Measurements from ENCODE around the gene CDK11B. TPM values are rescaled to one million over a fixed set of nuclear protein-coding genes. Genes with fewer than 3 reads are reported as not detected.

Gene CDK11B
- polyA plus RNA-seq, 1 donor (not counting 4 experiments of a cell fraction or from before 2014, with no cell fraction given), result 5.9 TPM

DNA sequence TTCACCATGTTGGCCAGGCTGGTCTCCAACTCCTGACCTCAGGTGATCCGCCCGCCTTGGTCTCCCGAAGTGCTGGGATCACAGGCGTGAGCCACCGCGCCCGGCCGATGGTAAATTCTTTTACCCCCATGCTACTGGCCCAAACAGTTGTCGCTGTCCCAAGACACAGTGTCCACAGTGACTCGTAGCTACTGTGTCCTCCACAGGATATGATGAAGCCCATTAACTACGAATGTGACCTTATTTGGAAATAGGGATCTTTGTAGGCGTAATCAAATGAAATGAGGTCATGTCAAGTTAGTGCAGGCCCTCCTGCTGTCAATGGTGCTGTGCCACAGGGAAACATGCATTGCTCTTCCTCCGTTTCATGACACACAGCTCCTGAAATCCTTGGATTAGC, 67.4 kb downstream of the CDK11B start:
- FAIRE-seq (no peak), DNase-seq (ENCODE audit: low read depth, low spot score) (no peak)
- H3K27me3 ChIP-seq (ENCODE audit: control insufficient read depth, extremely low read depth, insufficient read depth, low read length), result peaks cover 2% of the 10 kb centered on the region
- H3K4me1 ChIP-seq (ENCODE audit: control insufficient read depth, extremely low read depth, insufficient read depth, low read length), result peaks cover 8% of the 10 kb centered on the region
- no peak overlapping the region for H3K4me2 ChIP-seq (ENCODE audit: control insufficient read depth, extremely low read depth, insufficient read depth, low read depth, low read length)
- dilution Hi-C loops (cut with MboI; ENCODE audit: extremely low pct_ligation_motif_present, low sequenced_read_pairs), result no loop called here
- H4K20me1 ChIP-seq (ENCODE audit: control insufficient read depth, extremely low read depth, insufficient read depth, low read length), result no peaks in the 10 kb centered on the region
- H2AFZ ChIP-seq (ENCODE audit: control insufficient read depth, low read length), result no peak overlapping the region
- TF ChIP-seq EZH2 (IDR thresholded peaks at IDR 0.05; ENCODE audit: low read length), result no peak
- TF ChIP-seq, protein P1, sequence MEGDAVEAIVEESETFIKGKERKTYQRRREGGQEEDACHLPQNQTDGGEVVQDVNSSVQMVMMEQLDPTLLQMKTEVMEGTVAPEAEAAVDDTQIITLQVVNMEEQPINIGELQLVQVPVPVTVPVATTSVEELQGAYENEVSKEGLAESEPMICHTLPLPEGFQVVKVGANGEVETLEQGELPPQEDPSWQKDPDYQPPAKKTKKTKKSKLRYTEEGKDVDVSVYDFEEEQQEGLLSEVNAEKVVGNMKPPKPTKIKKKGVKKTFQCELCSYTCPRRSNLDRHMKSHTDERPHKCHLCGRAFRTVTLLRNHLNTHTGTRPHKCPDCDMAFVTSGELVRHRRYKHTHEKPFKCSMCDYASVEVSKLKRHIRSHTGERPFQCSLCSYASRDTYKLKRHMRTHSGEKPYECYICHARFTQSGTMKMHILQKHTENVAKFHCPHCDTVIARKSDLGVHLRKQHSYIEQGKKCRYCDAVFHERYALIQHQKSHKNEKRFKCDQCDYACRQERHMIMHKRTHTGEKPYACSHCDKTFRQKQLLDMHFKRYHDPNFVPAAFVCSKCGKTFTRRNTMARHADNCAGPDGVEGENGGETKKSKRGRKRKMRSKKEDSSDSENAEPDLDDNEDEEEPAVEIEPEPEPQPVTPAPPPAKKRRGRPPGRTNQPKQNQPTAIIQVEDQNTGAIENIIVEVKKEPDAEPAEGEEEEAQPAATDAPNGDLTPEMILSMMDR (optimal IDR thresholded peaks at IDR 0.05 in 1 of 3, IDR thresholded peaks at IDR 0.05 in 1 of 3, conservative IDR thresholded peaks at IDR 0.05 in 1 of 3; ENCODE audit: extremely low read depth in 1 of 3, insufficient read depth in 2 of 3, low read length in 3 of 3), result no peak
- no peaks in the 10 kb centered on the region for H3K79me2 ChIP-seq (ENCODE audit: control insufficient read depth, insufficient read depth, low read length)
- H3K27ac ChIP-seq (ENCODE audit: control insufficient read depth, insufficient read depth, low read length), result no peak overlapping the region
- no peaks in the 10 kb centered on the region for H3K9me1 ChIP-seq (ENCODE audit: control insufficient read depth, extremely low read depth, insufficient read depth, low read length)
- no peak overlapping the region for H3K9ac ChIP-seq (ENCODE audit: control insufficient read depth, extremely low read depth, insufficient read depth, low read length)
- no peak overlapping the region for H3K4me3 ChIP-seq (ENCODE audit: control insufficient read depth in 2 of 3, extremely low read depth in 1 of 3, insufficient read depth in 2 of 3, low read depth in 1 of 3, low read length in 3 of 3)
- H3K9me3 ChIP-seq (ENCODE audit: control insufficient read depth, low read depth, low read length), result no peaks in the 10 kb centered on the region
- no peaks in the 10 kb centered on the region for H3K36me3 ChIP-seq (ENCODE audit: control insufficient read depth in 2 of 2, extremely low read depth in 1 of 2, insufficient read depth in 2 of 2, low read length in 2 of 2)

Other genes starting within 250 kb of the CDK11B start
- gene ANKRD65, start 237.7 kb downstream of the CDK11B start, polyA plus RNA-seq, result 4.6 to 6.5 TPM (median 5.1 TPM) in 3 replicates
- 5.0 to 6.7 TPM (median 6.5 TPM) in 3 replicates for gene VWA1, start 223.3 kb downstream of the CDK11B start, polyA plus RNA-seq
- gene ATAD3C, start 209.3 kb downstream of the CDK11B start, polyA plus RNA-seq, result 0.39 to 0.72 TPM (median 0.45 TPM) in 3 replicates
- gene ATAD3B, start 187.2 kb downstream of the CDK11B start, polyA plus RNA-seq, result 18.4 to 24.9 TPM (median 20.6 TPM) in 3 replicates
- gene ATAD3A, start 146.8 kb downstream of the CDK11B start, polyA plus RNA-seq, result 19.9 to 23.0 TPM (median 22.0 TPM) in 3 replicates
- gene TMEM240, start 118.4 kb downstream of the CDK11B start, polyA plus RNA-seq, result 0.12 to 0.28 TPM (median 0.12 TPM) in 3 replicates
- gene SSU72, start 84.1 kb downstream of the CDK11B start, polyA plus RNA-seq, result 60.2 to 147 TPM (median 79.7 TPM) in 3 replicates
- 1.2 to 2.8 TPM (median 2.2 TPM) in 3 replicates for gene FNDC10, start 58.9 kb downstream of the CDK11B start, polyA plus RNA-seq
- 13.9 to 34.7 TPM (median 16.6 TPM) in 3 replicates for gene MIB2, start 43.5 kb downstream of the CDK11B start, polyA plus RNA-seq
- gene MMP23B, start 26.8 kb downstream of the CDK11B start, polyA plus RNA-seq, result 0.07 to 0.17 TPM in 2 of 3 replicates, not detected in the other
- 10.3 to 11.5 TPM (median 10.7 TPM) in 3 replicates for gene SLC35E2B, start 33.8 kb upstream of the CDK11B start, polyA plus RNA-seq
- 3.5 to 5.3 TPM (median 3.9 TPM) in 3 replicates for gene CDK11A, start 65.4 kb upstream of the CDK11B start, polyA plus RNA-seq
- 54.0 to 59.9 TPM (median 54.8 TPM) in 3 replicates for gene NADK, start 119.5 kb upstream of the CDK11B start, polyA plus RNA-seq
- gene GNB1, start 232.1 kb upstream of the CDK11B start, polyA plus RNA-seq, result 352 to 441 TPM (median 364 TPM) in 3 replicates